HepG2 (cell line): ENCODE results near the gene PVR. TPM values are rescaled to one million over a fixed set of nuclear protein-coding genes. Genes with fewer than 3 reads are reported as not detected.
A peak's percentile ranks its signal among the peaks of the same experiment; 100 is the strongest.

ENCODE experiments used
- BRCA1 ChIP-seq: sonication (generic); formaldehyde crosslinking; IDR thresholded peaks from 2 replicates; pipeline ENCODE4 v1.4.0; 2020; ENCODE audit warnings: missing genetic modification reagents
- HMG20A ChIP-seq: IDR thresholded peaks from 2 replicates; pipeline ENCODE4 v1.6.1; 2016; ENCODE audit warnings: borderline replicate concordance
- PHF5A ChIP-seq: IDR thresholded peaks from one replicate; pipeline ENCODE4 v1.6.1; 2018; ENCODE audit warnings: low read depth, missing genetic modification reagents; ENCODE audit not compliant: unreplicated experiment
- RXRB ChIP-seq: IDR thresholded peaks from 2 replicates; pipeline ENCODE4 v1.6.1; 2016; ENCODE audit warnings: borderline replicate concordance, missing genetic modification reagents, missing compliant biosample characterization
- SIN3A ChIP-seq: IDR thresholded peaks from 2 replicates; pipeline ENCODE4 v1.6.1; 2011; ENCODE audit warnings: low read depth, mild to moderate bottlenecking, control low read depth, low read length, borderline replicate concordance
- SNRNP70 ChIP-seq: fragments of 200-400 bp; formaldehyde crosslinking; IDR thresholded peaks from 2 replicates; pipeline ENCODE4 v1.6.1; 2017; ENCODE audit warnings: mild to moderate bottlenecking, low read depth, low read length, moderate library complexity
- TFE3 ChIP-seq: IDR thresholded peaks from 2 replicates; pipeline ENCODE4 v1.6.1; 2016
- TOPORS ChIP-seq: sonication (generic); formaldehyde crosslinking; IDR thresholded peaks from 2 replicates; pipeline ENCODE4 v1.8.0; 2023; ENCODE audit warnings: mild to moderate bottlenecking, missing genetic modification reagents
- ZBTB8A ChIP-seq: sonication (generic); formaldehyde crosslinking; IDR thresholded peaks from 2 replicates; pipeline ENCODE4 v1.4.0; 2020; ENCODE audit warnings: mild to moderate bottlenecking, low read depth, missing genetic modification reagents, borderline replicate concordance
- ZFX ChIP-seq: sonication (generic); formaldehyde crosslinking; IDR thresholded peaks from 2 replicates; pipeline ENCODE4 v1.4.0; 2020; ENCODE audit warnings: mild to moderate bottlenecking, low read depth, missing genetic modification reagents, moderate library complexity
- ZSCAN29 ChIP-seq: sonication (generic); formaldehyde crosslinking; conservative IDR thresholded peaks from 2 replicates; pipeline ENCODE4 v1.4.0; 2020; ENCODE audit warnings: mild to moderate bottlenecking, missing genetic modification reagents
- polyA plus RNA-seq, 8 experiments: library from polyadenylated mRNA; depleted of rRNA in 3 of 8; stranded (reverse) in 7 of 8; unstranded in 1 of 8; fragments of >200 nt; fragmentation: Illumina TruSeq in 4 of 8; extraction: Trizol in 4 of 8; gene quantifications; 2 replicates each; pipeline versions ENCODE4 v1.2.1 to v1.2.3, GENCODE V29; 2011 to 2016; ENCODE audit warnings: low read depth in 4 of 8, missing spikeins in 1 of 8, mixed read lengths in 1 of 8; ENCODE audit not compliant: insufficient read depth in 1 of 8
- total RNA-seq, 5 experiments: library from RNA; depleted of rRNA; stranded (reverse); fragments of >200 nt; fragmentation: Illumina TruSeq; extraction: Trizol; gene quantifications; 2 replicates each; pipeline ENCODE4 v1.2.3, GENCODE V29; 2016; ENCODE audit warnings: low read depth in 1 of 5
- TF ChIP-seq, protein P1 (sequence below): sonication (generic); formaldehyde crosslinking; IDR thresholded peaks from 2 replicates; pipeline ENCODE4 v1.5.0; 2020; ENCODE audit warnings: mild to moderate bottlenecking, missing genetic modification reagents, borderline replicate concordance
- TF ChIP-seq, protein P2 (sequence below): sonication (generic); formaldehyde crosslinking; IDR thresholded peaks from 2 replicates; pipeline ENCODE4 v1.4.0; 2020; ENCODE audit warnings: mild to moderate bottlenecking, missing genetic modification reagents
- TF ChIP-seq, protein P3 (sequence below): sonication (generic); formaldehyde crosslinking; IDR thresholded peaks from 2 replicates; pipeline ENCODE4 v1.9.0; 2022; ENCODE audit warnings: low read depth, missing genetic modification reagents
- TF ChIP-seq, protein P4 (sequence below): sonication (generic); formaldehyde crosslinking; IDR thresholded peaks from 2 replicates; pipeline ENCODE4 v1.5.0; 2020; ENCODE audit warnings: mild to moderate bottlenecking, missing genetic modification reagents, borderline replicate concordance
- TF ChIP-seq, protein P5 (sequence below): sonication (generic); formaldehyde crosslinking; IDR thresholded peaks from 2 replicates; pipeline ENCODE4 v1.4.0; 2020; ENCODE audit warnings: missing genetic modification reagents, borderline replicate concordance

PVR gene
- total and polyA plus RNA-seq, 2 of the 13 experiments (the other 11 are each of a cell fraction or from before 2014, with no cell fraction given) = 43.4 to 46.6 TPM

GRCh38 chr19:44684892-44685863 is 41.5 kb downstream of the PVR start (continued):
- TF ChIP-seq, protein P1, sequence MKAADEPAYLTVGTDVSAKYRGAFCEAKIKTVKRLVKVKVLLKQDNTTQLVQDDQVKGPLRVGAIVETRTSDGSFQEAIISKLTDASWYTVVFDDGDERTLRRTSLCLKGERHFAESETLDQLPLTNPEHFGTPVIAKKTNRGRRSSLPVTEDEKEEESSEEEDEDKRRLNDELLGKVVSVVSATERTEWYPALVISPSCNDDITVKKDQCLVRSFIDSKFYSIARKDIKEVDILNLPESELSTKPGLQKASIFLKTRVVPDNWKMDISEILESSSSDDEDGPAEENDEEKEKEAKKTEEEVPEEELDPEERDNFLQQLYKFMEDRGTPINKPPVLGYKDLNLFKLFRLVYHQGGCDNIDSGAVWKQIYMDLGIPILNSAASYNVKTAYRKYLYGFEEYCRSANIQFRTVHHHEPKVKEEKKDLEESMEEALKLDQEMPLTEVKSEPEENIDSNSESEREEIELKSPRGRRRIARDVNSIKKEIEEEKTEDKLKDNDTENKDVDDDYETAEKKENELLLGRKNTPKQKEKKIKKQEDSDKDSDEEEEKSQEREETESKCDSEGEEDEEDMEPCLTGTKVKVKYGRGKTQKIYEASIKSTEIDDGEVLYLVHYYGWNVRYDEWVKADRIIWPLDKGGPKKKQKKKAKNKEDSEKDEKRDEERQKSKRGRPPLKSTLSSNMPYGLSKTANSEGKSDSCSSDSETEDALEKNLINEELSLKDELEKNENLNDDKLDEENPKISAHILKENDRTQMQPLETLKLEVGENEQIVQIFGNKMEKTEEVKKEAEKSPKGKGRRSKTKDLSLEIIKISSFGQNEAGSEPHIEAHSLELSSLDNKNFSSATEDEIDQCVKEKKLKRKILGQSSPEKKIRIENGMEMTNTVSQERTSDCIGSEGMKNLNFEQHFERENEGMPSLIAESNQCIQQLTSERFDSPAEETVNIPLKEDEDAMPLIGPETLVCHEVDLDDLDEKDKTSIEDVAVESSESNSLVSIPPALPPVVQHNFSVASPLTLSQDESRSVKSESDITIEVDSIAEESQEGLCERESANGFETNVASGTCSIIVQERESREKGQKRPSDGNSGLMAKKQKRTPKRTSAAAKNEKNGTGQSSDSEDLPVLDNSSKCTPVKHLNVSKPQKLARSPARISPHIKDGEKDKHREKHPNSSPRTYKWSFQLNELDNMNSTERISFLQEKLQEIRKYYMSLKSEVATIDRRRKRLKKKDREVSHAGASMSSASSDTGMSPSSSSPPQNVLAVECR (CRISPR knock-in tag) = no peak
- TF ChIP-seq, protein P2, sequence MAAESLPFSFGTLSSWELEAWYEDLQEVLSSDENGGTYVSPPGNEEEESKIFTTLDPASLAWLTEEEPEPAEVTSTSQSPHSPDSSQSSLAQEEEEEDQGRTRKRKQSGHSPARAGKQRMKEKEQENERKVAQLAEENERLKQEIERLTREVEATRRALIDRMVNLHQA (CRISPR knock-in tag) = no peak
- TF ChIP-seq, protein P3, sequence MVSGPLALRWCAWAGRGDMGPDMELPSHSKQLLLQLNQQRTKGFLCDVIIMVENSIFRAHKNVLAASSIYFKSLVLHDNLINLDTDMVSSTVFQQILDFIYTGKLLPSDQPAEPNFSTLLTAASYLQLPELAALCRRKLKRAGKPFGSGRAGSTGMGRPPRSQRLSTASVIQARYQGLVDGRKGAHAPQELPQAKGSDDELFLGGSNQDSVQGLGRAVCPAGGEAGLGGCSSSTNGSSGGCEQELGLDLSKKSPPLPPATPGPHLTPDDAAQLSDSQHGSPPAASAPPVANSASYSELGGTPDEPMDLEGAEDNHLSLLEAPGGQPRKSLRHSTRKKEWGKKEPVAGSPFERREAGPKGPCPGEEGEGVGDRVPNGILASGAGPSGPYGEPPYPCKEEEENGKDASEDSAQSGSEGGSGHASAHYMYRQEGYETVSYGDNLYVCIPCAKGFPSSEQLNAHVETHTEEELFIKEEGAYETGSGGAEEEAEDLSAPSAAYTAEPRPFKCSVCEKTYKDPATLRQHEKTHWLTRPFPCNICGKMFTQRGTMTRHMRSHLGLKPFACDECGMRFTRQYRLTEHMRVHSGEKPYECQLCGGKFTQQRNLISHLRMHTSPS (CRISPR knock-in tag) = no peak
- TF ChIP-seq ZFX (CRISPR knock-in tag) (no peak), SIN3A (no peak), HMG20A (CRISPR knock-in tag) (no peak), ZBTB8A (no peak), ZSCAN29 (CRISPR knock-in tag) (no peak), PHF5A (no peak), BRCA1 (CRISPR knock-in tag) (no peak), SNRNP70 (no peak), TFE3 (CRISPR knock-in tag) (no peak), TOPORS (no peak), RXRB (CRISPR knock-in tag) (peak; percentile 45; the same call in 1 of the 2 replicates)
- TF ChIP-seq, protein P4, sequence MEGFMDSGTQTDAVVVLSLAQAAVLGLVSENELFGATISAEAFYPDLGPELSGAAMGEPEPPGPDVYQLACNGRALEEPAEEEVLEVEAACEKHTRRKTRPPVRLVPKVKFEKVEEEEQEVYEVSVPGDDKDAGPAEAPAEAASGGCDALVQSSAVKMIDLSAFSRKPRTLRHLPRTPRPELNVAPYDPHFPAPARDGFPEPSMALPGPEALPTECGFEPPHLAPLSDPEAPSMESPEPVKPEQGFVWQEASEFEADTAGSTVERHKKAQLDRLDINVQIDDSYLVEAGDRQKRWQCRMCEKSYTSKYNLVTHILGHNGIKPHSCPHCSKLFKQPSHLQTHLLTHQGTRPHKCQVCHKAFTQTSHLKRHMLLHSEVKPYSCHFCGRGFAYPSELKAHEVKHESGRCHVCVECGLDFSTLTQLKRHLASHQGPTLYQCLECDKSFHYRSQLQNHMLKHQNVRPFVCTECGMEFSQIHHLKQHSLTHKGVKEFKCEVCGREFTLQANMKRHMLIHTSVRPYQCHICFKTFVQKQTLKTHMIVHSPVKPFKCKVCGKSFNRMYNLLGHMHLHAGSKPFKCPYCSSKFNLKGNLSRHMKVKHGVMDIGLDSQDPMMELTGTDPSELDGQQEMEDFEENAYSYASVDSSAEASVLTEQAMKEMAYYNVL = no peak
- TF ChIP-seq, protein P5, sequence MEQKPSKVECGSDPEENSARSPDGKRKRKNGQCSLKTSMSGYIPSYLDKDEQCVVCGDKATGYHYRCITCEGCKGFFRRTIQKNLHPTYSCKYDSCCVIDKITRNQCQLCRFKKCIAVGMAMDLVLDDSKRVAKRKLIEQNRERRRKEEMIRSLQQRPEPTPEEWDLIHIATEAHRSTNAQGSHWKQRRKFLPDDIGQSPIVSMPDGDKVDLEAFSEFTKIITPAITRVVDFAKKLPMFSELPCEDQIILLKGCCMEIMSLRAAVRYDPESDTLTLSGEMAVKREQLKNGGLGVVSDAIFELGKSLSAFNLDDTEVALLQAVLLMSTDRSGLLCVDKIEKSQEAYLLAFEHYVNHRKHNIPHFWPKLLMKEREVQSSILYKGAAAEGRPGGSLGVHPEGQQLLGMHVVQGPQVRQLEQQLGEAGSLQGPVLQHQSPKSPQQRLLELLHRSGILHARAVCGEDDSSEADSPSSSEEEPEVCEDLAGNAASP (CRISPR knock-in tag) = peak; percentile 59; the same call in 1 of the 2 replicates
